ENCODE results near the gene DNHD1.

Gene DNHD1

DNA sequence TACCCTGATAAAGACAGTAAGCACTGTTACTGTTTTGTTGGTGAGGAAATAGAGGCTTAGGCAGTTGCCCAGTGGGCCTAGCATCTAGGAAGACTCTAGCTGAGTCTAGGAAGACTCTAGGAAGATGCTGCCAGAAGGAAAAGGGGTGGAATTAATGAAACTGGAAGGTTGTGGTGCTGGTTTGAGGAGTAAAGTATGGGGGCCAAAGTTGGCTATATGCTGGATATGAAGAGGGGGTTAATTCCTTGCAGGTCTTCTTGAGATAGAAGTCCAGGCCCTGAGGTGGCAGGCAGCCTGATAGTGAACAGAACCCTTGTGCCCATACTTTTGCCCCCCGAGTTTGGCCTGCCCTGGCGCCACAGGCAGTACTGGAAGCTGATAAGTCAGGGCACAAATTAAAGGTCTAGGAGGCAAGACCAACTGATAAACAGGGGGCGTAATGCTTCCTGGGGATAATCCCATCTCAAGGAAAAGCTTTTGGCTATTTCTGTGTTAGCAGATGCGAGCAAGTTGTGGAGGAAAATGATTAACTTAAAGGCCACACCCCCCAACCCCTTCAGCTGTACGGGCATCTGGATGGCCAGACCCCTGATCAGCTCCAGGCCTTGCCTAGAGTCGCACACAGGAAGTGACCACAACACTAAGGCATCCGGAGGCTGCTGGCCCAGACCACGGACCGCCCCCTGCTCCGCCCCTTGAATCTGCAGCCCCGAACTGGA lies 109.5 kb downstream of the DNHD1 start:
- peak overlapping the region; percentile 32 for H3K27ac ChIP-seq
- no peak for TF ChIP-seq ZFX (IDR thresholded peaks at IDR 0.05)
- TF ChIP-seq, protein P1, sequence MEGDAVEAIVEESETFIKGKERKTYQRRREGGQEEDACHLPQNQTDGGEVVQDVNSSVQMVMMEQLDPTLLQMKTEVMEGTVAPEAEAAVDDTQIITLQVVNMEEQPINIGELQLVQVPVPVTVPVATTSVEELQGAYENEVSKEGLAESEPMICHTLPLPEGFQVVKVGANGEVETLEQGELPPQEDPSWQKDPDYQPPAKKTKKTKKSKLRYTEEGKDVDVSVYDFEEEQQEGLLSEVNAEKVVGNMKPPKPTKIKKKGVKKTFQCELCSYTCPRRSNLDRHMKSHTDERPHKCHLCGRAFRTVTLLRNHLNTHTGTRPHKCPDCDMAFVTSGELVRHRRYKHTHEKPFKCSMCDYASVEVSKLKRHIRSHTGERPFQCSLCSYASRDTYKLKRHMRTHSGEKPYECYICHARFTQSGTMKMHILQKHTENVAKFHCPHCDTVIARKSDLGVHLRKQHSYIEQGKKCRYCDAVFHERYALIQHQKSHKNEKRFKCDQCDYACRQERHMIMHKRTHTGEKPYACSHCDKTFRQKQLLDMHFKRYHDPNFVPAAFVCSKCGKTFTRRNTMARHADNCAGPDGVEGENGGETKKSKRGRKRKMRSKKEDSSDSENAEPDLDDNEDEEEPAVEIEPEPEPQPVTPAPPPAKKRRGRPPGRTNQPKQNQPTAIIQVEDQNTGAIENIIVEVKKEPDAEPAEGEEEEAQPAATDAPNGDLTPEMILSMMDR (conservative IDR thresholded peaks at IDR 0.05): no peak

GRCh38 chr11:6607190-6607795 lies 110.2 kb downstream of the DNHD1 start:
- TF ChIP-seq ZFX (IDR thresholded peaks at IDR 0.05): no peak
- peak overlapping the region; percentile 32 for H3K27ac ChIP-seq

DNA sequence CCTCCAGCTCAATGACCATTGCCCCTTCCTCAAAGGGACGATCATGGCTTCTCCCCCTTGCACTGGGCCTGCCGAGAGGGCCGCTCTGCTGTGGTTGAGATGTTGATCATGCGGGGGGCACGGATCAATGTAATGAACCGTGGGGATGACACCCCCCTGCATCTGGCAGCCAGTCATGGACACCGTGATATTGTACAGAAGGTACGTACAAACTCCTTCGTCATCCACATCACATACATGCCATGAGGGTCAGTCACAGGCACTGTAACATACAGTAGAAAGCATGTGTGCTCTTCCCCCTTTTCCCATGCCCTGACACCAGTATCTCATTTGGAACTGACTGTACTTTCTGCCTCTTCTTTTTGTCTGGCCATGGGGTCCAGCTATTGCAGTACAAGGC lies 110.9 kb downstream of the DNHD1 start:
- TF ChIP-seq, protein P1 (conservative IDR thresholded peaks at IDR 0.05): no peak
- no peak for TF ChIP-seq ZFX (IDR thresholded peaks at IDR 0.05)
- H3K27ac ChIP-seq: no peak overlapping the region

DNA sequence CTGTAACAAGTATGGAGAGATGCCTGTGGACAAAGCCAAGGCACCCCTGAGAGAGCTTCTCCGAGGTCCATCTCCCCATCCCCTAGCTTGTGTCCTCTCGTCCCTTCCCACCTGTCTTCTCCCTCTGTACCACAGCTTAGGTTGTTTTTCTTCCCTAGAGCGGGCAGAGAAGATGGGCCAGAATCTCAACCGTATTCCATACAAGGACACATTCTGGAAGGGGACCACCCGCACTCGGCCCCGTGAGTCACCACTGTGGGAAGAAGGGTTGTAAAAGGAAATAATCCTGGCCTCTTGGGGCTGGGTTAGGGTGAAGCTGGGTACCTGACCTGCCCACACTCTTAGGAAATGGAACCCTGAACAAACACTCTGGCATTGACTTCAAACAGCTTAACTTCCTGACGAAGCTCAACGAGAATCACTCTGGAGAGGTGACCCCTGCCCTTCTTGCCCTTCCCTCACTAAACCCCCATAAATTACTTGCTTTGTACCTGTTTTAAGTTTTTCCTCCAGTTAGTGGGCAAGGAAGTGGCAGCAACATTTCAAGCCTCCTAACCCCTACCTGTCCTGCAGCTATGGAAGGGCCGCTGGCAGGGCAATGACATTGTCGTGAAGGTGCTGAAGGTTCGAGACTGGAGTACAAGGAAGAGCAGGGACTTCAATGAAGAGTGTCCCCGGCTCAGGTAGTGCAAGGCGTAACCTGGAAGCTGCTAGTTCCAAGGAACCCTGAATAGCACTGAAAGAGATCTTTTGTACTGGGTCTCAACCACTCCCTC lies 111.8 kb downstream of the DNHD1 start:
- no peak overlapping the region for H3K27ac ChIP-seq
- TF ChIP-seq ZFX (IDR thresholded peaks at IDR 0.05): no peak
- TF ChIP-seq, protein P1 (conservative IDR thresholded peaks at IDR 0.05): no peak

- no peak overlapping the region for H3K27ac ChIP-seq
These were observed 112.5 kb downstream of the DNHD1 start for GRCh38 chr11:6609502-6610015.

GRCh38 chr11:6610591-6610990 lies 113.5 kb downstream of the DNHD1 start:
- H3K27ac ChIP-seq: no peak overlapping the region
- no peak for TF ChIP-seq ZFX (IDR thresholded peaks at IDR 0.05)
- TF ChIP-seq, protein P1 (conservative IDR thresholded peaks at IDR 0.05): no peak

More at GRCh38 chr11:6609502-6610015, 112.5 kb downstream of the DNHD1 start:
- no peak for TF ChIP-seq ZFX (IDR thresholded peaks at IDR 0.05)
- TF ChIP-seq, protein P1 (conservative IDR thresholded peaks at IDR 0.05): no peak

- no peak for TF ChIP-seq ZFX (IDR thresholded peaks at IDR 0.05)
- TF ChIP-seq, protein P1 (conservative IDR thresholded peaks at IDR 0.05): no peak
These were observed 114.2 kb downstream of the DNHD1 start for GRCh38 chr11:6611092-6611962.

More at GRCh38 chr11:6611092-6611962, 114.2 kb downstream of the DNHD1 start:
- peak overlapping the region; percentile 89 for H3K27ac ChIP-seq
